ENCODE results near the gene PRKCH.
"Not testable (repeated sequence)": the region's sequence is repeated elsewhere in the genome, so short reads cannot be mapped to it uniquely, and the experiment has no call there.

The PRKCH gene

DNA sequence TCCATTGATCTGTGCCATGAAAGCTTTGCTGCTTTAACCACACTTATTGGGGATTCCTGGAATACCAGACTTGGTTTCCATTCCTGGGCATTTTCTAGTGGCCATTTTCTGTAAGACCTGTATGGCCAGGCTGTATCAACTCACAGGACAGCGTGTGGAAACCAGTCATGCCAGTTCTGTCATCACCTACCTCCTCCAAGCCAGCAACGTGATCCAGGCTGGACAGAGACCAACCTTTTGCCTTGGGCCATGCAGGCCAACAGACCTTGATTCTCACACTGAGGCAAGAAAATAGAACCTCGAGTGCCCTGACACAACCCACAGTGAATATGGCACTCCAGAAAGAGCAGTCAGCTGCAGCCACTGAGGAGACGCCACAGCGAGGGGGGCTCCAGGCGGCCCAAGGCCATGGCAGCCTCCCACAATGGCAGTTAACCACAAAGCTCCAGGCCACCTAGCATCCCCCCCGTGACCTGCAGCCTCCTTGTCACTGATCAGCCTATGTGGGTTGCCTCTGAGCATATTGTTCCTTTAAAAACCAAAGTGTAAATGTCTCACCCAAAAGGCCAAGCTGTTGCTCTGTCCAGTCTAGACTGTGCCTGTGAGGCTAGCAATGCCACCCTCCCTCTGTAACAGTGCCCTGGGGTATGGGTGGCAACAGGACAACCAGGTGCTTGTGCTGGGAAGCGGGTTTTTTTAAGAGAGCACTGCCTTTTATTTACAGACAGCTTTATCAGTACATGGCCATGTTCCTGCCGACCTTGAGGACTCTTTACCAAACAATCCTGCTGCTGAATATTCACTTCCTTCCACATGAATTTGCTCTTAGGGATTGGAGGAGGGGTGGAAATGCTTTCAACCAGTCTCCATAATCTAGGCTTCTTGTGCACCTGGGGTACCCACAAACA is 205.3 kb downstream of the PRKCH start:
- no peak for DNase-seq (ENCODE audit: low read depth)
- H3K4me3 ChIP-seq (ENCODE audit: low read depth, low read length) = no peak overlapping the region
- TF ChIP-seq, protein P1, sequence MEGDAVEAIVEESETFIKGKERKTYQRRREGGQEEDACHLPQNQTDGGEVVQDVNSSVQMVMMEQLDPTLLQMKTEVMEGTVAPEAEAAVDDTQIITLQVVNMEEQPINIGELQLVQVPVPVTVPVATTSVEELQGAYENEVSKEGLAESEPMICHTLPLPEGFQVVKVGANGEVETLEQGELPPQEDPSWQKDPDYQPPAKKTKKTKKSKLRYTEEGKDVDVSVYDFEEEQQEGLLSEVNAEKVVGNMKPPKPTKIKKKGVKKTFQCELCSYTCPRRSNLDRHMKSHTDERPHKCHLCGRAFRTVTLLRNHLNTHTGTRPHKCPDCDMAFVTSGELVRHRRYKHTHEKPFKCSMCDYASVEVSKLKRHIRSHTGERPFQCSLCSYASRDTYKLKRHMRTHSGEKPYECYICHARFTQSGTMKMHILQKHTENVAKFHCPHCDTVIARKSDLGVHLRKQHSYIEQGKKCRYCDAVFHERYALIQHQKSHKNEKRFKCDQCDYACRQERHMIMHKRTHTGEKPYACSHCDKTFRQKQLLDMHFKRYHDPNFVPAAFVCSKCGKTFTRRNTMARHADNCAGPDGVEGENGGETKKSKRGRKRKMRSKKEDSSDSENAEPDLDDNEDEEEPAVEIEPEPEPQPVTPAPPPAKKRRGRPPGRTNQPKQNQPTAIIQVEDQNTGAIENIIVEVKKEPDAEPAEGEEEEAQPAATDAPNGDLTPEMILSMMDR (conservative IDR thresholded peaks at IDR 0.05; ENCODE audit: low read depth, low read length) = no peak

GRCh38 chr14:61527325-61528100 is 206.1 kb downstream of the PRKCH start:
- TF ChIP-seq, protein P1 (conservative IDR thresholded peaks at IDR 0.05; ENCODE audit: low read depth, low read length) = peak; percentile 24
- DNase-seq (ENCODE audit: low read depth) = peak; percentile 91
- no peak overlapping the region for H3K4me3 ChIP-seq (ENCODE audit: low read depth, low read length)

DNA sequence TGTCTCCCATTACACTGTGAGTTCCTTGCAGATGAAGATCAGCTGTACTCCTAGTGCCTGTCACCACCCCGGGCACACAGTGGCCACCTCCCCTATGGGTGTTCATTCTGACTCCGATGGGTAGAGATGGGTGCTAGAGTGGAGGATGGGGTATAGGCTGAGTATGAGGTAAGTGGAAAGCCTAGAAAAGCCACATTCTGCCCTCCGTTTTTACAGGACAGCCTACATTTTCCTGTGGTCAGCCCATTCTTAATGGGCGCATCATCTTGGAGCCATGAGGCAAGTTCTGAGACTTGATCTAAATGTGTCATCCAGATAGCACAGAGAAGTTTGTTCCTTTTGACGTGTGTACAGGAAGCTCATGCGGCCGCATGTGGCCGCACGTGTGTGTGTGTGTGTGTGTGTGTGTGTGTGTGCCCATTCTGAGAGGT is 207.2 kb downstream of the PRKCH start:
- DNase-seq (ENCODE audit: low read depth) = peak; percentile 77
- TF ChIP-seq, protein P1 (conservative IDR thresholded peaks at IDR 0.05; ENCODE audit: low read depth, low read length) = no peak
- H3K4me3 ChIP-seq (ENCODE audit: low read depth, low read length) = no peak overlapping the region

GRCh38 chr14:61529360-61529759 is 208.0 kb downstream of the PRKCH start:
- DNase-seq (ENCODE audit: low read depth); H3K4me3 ChIP-seq (ENCODE audit: low read depth, low read length): not testable (repeated sequence)

DNA sequence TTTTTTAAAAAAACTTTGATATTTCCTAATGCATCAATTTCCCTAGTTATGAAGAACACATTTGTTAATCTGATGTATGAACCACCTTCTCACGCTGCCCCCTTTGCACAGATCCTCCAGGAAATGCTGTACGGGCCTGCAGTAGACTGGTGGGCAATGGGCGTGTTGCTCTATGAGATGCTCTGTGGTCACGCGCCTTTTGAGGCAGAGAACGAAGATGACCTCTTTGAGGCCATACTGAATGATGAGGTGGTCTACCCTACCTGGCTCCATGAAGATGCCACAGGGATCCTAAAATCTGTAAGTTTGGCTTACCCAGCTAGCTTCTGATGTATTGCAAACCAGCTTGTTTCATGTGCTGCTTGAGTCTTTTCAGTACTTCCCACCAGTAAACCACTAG is 208.9 kb downstream of the PRKCH start:
- H3K4me3 ChIP-seq (ENCODE audit: low read depth, low read length) = no peak overlapping the region
- DNase-seq (ENCODE audit: low read depth) = no peak
- TF ChIP-seq, protein P1 (conservative IDR thresholded peaks at IDR 0.05; ENCODE audit: low read depth, low read length) = no peak

DNA sequence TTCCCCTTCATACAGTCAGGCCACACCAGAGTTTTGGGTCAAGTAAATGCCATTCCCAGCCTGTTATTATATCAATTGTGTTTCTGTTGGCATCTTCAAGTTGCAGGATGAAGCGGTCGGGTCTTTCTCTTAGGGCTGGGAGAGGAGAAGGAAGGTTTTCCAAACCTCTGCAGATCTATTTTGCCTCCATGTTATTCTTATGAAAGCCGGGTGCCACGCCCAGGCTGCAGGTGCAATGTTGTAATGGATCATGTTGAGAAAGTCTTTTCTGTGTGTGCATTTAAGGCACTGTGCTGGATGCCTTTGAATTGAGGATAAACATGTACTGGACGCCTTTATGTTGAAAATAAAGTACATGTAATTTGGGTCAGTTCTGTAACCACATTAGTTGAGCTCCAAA is 209.5 kb downstream of the PRKCH start:
- TF ChIP-seq, protein P1 (conservative IDR thresholded peaks at IDR 0.05; ENCODE audit: low read depth, low read length) = no peak

GRCh38 chr14:61531465-61532122 is 210.2 kb downstream of the PRKCH start:
- H3K4me3 ChIP-seq (ENCODE audit: low read depth, low read length) = no peak overlapping the region
- TF ChIP-seq, protein P1 (conservative IDR thresholded peaks at IDR 0.05; ENCODE audit: low read depth, low read length) = no peak
- DNase-seq (ENCODE audit: low read depth) = peak; percentile 37

More for the DNA sequence above, 209.5 kb downstream of the PRKCH start:
- DNase-seq (ENCODE audit: low read depth) = no peak
- H3K4me3 ChIP-seq (ENCODE audit: low read depth, low read length) = no peak overlapping the region
